Measurements from ENCODE around the gene UNC13B.

UNC13B gene

GRCh38 chr9:35426627-35427026 is 264.8 kb downstream of the UNC13B start:
- DNase-seq (ENCODE audit: low read depth): no peak
- TF ChIP-seq CTCF (conservative IDR thresholded peaks at IDR 0.05; ENCODE audit: low read length): no peak
- no peak overlapping the region for H3K4me3 ChIP-seq (ENCODE audit: low read length)

DNA sequence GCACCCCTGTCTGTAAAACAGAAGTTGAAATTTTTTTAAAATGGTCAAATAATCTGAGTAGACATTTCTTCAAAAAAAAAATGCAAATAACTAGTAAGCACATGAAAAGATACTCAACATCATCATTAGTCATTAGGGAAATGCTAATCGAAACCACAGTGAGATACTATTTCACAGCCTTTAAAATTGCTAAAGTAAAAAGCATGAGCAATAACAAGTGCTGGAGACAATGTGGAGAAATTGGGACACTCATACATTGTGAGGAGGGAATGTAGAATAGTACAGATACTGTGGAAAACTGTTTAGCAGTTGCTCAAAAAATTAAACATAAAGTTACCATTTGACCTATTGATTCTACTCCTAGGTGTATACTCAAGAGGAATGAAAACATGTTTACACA is 269.7 kb downstream of the UNC13B start:
- no peak overlapping the region for H3K4me3 ChIP-seq (ENCODE audit: low read length)
- TF ChIP-seq CTCF (conservative IDR thresholded peaks at IDR 0.05; ENCODE audit: low read length): no peak
- no peak for DNase-seq (ENCODE audit: low read depth)

GRCh38 chr9:35432076-35432475 is 270.3 kb downstream of the UNC13B start:
- TF ChIP-seq CTCF (conservative IDR thresholded peaks at IDR 0.05; ENCODE audit: low read length): no peak
- H3K4me3 ChIP-seq (ENCODE audit: low read length): no peak overlapping the region
- DNase-seq (ENCODE audit: low read depth): no peak

DNA sequence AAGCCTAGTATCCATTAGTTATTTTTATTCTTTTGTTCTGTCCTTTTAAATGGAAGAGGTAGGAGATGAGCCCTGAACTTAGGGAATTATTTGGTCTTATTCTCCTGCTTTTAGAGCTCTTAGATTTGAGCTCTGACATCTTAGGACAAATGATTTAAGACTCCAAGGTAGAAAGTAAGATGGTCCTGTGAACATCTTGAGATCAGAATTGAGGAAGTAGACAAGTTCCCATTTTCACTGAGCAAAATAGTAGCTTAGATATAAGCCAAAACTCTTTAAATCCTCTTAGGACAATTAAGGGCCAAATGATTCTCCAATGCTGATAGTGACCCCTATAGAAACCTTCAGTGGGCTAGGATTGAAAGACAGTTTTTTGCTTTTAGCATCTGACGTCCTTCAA is 275.1 kb downstream of the UNC13B start:
- no peak for TF ChIP-seq CTCF (conservative IDR thresholded peaks at IDR 0.05; ENCODE audit: low read length)
- DNase-seq (ENCODE audit: low read depth): no peak
- no peak overlapping the region for H3K4me3 ChIP-seq (ENCODE audit: low read length)

DNA sequence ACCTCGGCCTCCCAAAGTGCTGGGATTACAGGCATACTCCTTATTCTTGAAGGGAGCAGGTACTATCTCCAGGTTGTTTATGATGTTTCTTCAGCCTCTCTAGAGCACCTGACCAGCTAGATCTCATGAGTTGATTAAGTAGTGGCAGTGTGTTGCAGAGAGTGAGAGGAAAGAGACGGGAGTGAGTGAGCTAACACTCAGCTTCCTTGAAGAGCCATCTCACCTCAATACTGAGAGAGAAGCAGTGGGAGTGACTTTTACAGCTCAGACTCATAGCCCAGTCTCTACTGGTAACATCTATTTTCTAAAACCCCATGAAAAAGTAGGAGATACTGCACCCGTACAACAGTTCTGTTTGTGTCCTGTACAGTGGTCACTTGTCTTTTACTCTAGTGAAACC is 284.2 kb downstream of the UNC13B start:
- no peak overlapping the region for H3K4me3 ChIP-seq (ENCODE audit: low read length)
- no peak for DNase-seq (ENCODE audit: low read depth)
- TF ChIP-seq CTCF (conservative IDR thresholded peaks at IDR 0.05; ENCODE audit: low read length): no peak

DNA sequence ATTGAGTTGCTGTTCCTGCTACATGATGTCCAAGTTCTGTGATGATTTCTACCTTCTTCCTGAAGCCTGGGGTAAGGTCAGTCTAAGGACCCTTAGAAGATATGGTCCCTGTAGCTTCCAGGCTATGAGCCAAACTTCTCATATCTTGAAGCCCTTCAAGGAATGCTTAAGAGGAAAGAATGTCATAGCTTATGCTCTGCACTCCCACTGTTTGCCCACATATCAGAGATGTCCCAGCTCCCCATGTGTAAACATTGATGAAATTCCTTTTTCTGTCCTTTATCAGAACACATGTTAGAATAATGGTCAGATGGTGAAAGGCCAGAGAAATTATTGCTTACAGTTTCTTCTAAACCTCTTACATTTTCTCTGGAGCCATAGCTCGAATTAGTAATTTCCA is 286.7 kb downstream of the UNC13B start:
- no peak for DNase-seq (ENCODE audit: low read depth)
- TF ChIP-seq CTCF (conservative IDR thresholded peaks at IDR 0.05; ENCODE audit: low read length): no peak
- H3K4me3 ChIP-seq (ENCODE audit: low read length): no peak overlapping the region

DNA sequence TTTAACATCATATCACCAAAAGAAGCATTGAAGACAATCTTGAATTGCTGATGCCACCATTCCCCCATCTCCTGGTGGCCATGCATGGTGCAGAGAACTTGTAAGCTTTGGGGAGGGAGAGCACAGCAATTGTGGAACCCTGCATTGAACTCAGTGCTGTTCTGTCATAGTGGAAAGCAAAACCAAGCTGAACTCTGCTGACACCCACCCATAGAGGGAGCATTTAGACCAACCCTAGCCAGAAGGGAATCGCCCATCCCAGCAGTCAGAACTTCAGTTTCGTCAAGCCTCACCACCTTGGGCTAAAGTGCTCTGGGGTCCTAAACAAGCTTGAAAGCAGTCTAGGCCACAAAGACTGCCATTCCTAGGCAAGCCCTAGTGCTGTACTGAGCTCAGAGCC is 290.7 kb downstream of the UNC13B start:
- no peak overlapping the region for H3K4me3 ChIP-seq (ENCODE audit: low read length)
- no peak for DNase-seq (ENCODE audit: low read depth)

More for the DNA sequence above, 290.7 kb downstream of the UNC13B start:
- peak; percentile 32 for TF ChIP-seq CTCF (conservative IDR thresholded peaks at IDR 0.05; ENCODE audit: low read length)

Measured in AG10803 (cell line).